GM19099 (cell line): ENCODE results near the gene PCDHGA11.
"Not testable (repeated sequence)": the region's sequence is repeated elsewhere in the genome, so short reads cannot be mapped to it uniquely, and the experiment has no call there.

Source experiments
- POLR2A ChIP-seq: IDR thresholded peaks from 3 replicates; pipeline ENCODE4 v1.6.1; 2011; ENCODE audit warnings: low read depth; ENCODE audit not compliant: insufficient read length; ENCODE audit errors: extremely low read depth

Gene PCDHGA11

GRCh38 chr5:141393267-141393666, 27.6 kb upstream of the PCDHGA11 start:
- no peak for TF ChIP-seq POLR2A

GRCh38 chr5:141397756-141398551, 22.9 kb upstream of the PCDHGA11 start, which contains the start of gene PCDHGB5:
Gene PCDHGB5 (plus strand): TSS chr5:141397947. CDS start chr5:141398128, 181 bp downstream.
- not testable (repeated sequence) for TF ChIP-seq POLR2A

GRCh38 chr5:141398608-141399007, 22.2 kb upstream of the PCDHGA11 start:
- no peak for TF ChIP-seq POLR2A

GRCh38 chr5:141399555-141400258, 21.1 kb upstream of the PCDHGA11 start:
- TF ChIP-seq POLR2A: no peak

GRCh38 chr5:141402553-141403243, 18.2 kb upstream of the PCDHGA11 start, which contains the start of gene PCDHGA9:
Gene PCDHGA9 (plus strand): TSS chr5:141402778. CDS start chr5:141402953, 175 bp downstream.
- TF ChIP-seq POLR2A: no peak

- TF ChIP-seq POLR2A: no peak
Measured at GRCh38 chr5:141403387-141403786, 17.5 kb upstream of the PCDHGA11 start.

- TF ChIP-seq POLR2A: not testable (repeated sequence)
Measured at GRCh38 chr5:141407790-141408505, 12.9 kb upstream of the PCDHGA11 start, which contains the start of gene PCDHGB6. Gene PCDHGB6 (plus strand): TSS chr5:141408021. CDS start chr5:141408203, 182 bp downstream.

GRCh38 chr5:141409598-141410306, 11.1 kb upstream of the PCDHGA11 start:
- no peak for TF ChIP-seq POLR2A

GRCh38 chr5:141411575-141411974, 9.3 kb upstream of the PCDHGA11 start:
- no peak for TF ChIP-seq POLR2A

- TF ChIP-seq POLR2A: no peak
Measured at GRCh38 chr5:141412854-141413539, 7.9 kb upstream of the PCDHGA11 start, which contains the start of gene PCDHGA10. Gene PCDHGA10 (plus strand): TSS chr5:141412987. CDS start chr5:141413176, 189 bp downstream.

GRCh38 chr5:141413540-141414069, 7.2 kb upstream of the PCDHGA11 start:
- no peak for TF ChIP-seq POLR2A

GRCh38 chr5:141417494-141418172, 3.2 kb upstream of the PCDHGA11 start, which contains the start of gene PCDHGB7:
Gene PCDHGB7 (plus strand): TSS chr5:141417677. CDS start chr5:141417860, 183 bp downstream.
- not testable (repeated sequence) for TF ChIP-seq POLR2A

GRCh38 chr5:141419074-141419880, 1.6 kb upstream of the PCDHGA11 start:
- no peak for TF ChIP-seq POLR2A
